Activated CD8-positive, alpha-beta memory T cell treated with anti-CD3 and anti-CD28 coated beads for 48 hours (primary cell): Measurements from ENCODE around the gene SUGCT.
A peak's percentile ranks its signal among the peaks of the same experiment; 100 is the strongest.
"Not testable (repeated sequence)": the region's sequence is repeated elsewhere in the genome, so short reads cannot be mapped to it uniquely, and the experiment has no call there.

ENCODE experiments used
- DNase-seq, 3 experiments: peaks; one replicate each; pipeline ENCODE4 v3.0.0-alpha.2; 2020; ENCODE audit warnings: low read depth in 2 of 3, low spot score in 2 of 3

SUGCT gene

GRCh38 chr7:40134428-40135316 lies at the start of gene SUGCT, which contains the start of gene MPLKIP:
SUGCT (plus strand) TSS chr7:40135005.
MPLKIP (minus strand) TSS chr7:40134622; CDS start chr7:40134567, 55 bp downstream.
- peak; percentile 71 to 80 (median 77) for DNase-seq

- no peak for DNase-seq
Measured at GRCh38 chr7:40092182-40092581, 42.6 kb upstream of the SUGCT start.

DNA sequence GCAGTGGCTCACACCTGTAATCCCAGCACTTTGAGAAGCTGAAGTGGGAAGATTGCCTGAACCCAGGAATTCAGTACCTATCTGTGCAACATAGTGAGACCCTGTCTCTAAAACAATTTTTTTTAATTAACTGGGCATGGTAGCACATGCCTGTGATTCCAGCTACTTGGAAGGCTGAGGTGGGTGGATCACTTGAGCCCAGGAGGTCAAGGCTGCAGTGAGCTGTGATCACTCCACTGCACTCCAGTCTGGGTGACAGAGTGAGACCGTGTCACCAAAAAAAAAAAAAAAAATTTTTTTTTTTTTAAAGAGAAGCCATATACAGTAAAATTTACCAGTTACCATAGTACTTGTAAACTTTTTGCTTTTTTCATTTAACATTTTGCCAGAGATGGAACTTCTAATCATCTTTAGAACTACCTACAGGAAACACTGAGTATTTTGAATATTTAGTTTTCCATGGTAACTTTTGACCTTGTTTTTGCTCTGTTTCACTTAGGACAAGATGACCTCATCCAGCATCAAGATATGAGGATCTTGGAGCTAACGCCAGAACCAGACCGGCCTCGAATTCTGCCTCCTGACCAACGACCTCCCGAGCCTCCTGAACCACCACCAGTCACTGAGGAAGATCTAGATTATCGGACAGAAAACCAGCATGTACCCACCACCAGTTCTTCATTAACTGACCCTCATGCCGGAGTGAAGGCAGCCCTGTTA lies 41.0 kb upstream of the SUGCT start:
- no peak for DNase-seq

DNA sequence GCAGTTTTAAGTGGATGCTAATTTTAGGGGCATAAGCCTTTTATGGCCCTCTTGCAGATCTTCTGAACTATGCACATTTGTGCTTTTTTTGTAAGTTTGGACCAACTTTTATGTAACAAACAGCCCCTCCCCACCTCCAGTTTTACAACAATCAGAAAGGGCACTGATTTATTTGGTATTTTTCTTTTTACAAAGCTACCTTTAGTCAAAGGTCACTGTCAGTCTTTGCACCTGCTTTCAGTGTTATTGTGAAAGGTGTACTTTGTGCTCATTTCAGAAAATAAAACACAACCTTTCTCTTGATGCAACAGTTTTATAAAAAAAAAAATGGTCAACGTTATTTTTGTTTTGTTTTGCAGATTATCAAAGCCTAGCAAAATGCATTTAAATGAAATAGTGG lies 39.6 kb upstream of the SUGCT start:
- DNase-seq, result no peak

DNA sequence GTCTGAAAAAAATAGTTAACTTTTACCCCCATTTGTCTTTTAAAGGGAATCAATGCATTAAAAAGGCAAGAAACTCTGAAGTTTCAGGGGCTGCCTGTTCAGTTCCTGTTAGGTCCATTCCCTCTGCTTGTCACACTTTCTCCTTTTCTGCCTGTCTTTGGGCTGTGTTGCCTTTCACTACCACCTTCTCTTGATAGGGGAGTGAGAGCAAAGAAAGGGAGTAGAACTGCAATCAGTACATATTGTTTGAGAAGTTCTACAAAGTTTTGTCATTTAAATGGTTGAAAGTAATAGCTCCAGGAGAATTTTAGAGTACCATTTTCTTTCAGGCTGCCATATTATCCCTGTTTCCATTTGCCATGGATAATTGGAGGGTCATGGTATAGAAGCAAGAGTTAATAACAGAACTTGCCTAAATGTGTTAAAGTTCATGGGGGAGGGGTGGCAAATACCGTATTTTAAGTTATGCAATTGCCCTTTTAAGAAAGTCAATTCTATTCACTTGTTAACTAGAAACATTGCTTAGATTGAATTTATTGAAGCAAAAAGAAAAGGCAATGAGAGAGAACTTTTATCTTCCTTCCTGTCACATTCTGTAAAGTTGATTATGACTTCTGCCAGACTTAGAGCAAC lies 39.0 kb upstream of the SUGCT start:
- DNase-seq, result no peak

DNA sequence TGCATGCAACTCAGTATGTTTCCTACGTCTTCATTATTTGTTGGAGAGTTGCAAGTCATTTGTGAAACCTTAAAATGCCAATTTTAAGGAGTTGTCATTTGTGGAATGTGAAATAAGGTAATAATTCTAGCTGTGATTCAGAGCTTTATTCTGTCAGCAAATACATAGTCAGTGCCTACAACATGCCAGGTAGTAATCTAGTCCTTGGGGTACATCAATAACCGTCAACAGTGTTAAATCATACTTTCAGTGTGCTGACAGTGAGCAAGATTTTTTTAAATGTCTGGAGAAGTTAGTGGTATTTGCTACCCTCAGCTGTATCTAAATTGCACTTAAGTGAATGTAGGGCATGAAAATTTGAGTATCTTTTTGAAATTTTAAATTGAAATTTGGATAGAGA lies 37.1 kb upstream of the SUGCT start:
- no peak for DNase-seq

- DNase-seq, result no peak
Measured at GRCh38 chr7:40098810-40099209, 36.0 kb upstream of the SUGCT start.

- no peak for DNase-seq
Measured at GRCh38 chr7:40099837-40100236, 35.0 kb upstream of the SUGCT start.

- DNase-seq, result no peak
Measured at GRCh38 chr7:40101201-40101600, 33.6 kb upstream of the SUGCT start.

DNA sequence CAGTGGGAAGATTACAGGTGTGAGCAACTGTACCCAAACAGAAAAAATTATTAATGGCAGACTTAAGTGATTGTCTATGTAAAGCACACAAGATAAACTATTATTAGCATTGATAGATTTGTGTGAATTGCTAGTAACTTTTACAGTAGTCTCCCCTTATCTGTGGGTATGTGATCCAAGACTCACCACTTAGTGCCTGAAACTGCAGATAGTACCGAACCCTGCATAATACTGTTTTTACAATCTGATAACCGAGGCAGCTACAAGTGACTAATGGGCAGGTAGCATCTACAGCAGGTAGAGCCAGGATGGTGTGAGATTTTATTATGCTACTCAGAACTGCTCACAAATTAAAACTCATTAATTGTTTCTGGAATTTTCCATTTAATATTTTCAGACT lies 31.9 kb upstream of the SUGCT start:
- DNase-seq, result no peak

DNA sequence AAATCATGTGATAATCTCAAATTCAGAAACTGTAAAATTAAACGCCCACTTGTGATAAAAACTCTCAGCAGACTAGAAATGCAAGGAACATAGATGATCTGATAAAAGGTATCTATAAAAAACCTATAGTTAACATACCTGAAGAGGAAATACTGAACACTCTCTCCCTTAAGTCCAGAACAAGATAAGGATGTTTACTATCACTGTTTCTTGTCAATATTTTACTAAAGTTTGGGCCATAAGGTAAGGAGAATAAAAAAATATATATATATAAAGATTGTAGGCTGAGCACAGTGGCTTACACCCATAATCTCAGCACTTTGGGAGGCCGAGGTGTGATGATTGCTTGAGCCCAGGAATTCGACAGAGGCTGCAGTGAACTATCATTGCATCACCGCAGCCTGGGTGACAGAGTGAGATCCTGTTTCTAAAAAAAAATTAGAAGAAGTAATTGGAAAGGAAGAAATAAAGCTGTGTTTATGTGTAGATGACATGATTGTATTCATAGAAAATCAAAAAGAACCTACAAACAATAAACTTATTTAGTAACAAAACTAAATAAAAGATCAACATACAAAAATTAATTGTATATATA lies 28.8 kb upstream of the SUGCT start:
- no peak for DNase-seq

GRCh38 chr7:40115936-40116335 lies 18.9 kb upstream of the SUGCT start:
- no peak for DNase-seq

DNA sequence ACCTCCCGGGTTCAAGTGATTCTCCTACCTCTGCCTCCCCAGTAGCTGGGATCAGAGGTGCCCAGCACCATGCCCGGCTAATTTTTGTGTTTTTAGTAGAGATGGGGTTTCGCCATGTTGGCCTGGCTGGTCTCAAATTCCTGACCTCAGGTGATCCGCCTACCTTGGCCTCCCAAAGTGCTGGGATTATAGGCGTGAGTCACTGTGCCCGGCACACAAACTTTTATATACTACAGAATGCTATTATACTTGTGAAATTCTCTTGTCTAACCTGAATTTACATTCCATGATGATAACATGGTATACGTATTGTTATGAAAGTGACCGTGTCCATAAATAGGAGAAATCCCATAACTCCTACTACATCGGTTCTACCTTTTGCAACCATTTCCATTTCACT lies 17.6 kb upstream of the SUGCT start:
- DNase-seq, result not testable (repeated sequence)

GRCh38 chr7:40118201-40118600 lies 16.6 kb upstream of the SUGCT start:
- not testable (repeated sequence) for DNase-seq

- DNase-seq, result no peak
Measured at GRCh38 chr7:40120020-40120419, 14.8 kb upstream of the SUGCT start.

DNA sequence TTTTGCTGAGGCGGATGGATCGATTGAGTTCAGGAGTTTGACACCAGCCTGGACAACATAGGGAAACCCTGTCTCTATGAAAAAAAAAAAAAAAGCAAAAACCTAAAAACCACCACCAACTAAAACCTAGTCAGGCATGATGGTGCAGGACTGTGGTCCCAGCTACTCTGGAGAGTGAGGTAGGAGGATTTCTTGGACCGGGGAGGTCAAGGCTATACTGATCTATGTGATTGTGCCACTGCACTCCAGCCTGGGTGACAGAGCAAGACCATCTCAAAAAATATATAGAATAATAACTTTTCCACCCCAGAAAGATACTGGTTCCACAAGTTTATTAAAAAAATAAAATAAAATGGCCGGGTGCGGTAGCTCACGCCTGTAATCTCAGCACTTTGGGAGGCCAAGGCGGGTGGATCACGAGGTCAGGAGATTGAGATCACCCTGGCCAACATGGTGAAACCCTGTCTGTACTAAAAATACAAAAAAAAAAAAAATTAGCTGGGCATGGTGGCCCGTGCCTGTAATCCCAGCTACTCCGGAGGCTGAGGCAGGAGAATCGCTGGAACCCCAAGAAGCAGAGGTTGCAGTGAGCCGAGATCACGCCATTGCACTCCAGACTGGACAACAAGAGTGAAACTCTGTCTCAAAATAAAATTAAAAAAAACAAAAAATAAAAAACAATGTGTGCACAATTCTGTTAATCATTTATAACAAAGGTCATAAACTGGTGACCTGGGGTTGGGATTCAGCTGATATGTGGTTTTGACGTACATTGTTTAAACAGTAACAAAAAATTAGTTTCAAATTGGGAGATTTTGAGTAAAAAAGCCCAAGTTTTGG lies 12.5 kb upstream of the SUGCT start:
- not testable (repeated sequence) for DNase-seq

GRCh38 chr7:40122940-40123254 lies 11.9 kb upstream of the SUGCT start:
- no peak for DNase-seq

GRCh38 chr7:40133561-40134427 lies 1.0 kb upstream of the SUGCT start:
- no peak for DNase-seq

DNA sequence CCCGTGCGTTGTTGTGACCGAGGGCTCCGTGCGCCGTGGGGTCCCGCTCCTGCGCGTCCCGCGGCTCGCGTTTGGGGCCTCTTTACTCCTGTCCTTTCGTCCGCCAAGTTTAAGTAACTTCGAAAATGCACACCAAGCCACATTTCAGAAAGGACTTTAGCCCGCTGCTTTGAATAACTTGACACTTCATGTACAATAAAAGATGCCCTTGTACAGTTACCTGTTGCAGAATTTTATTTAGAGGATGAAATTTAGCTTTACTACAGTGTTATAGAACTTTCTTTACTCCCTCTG lies 459 bp downstream of the SUGCT start:
- no peak for DNase-seq

DNA sequence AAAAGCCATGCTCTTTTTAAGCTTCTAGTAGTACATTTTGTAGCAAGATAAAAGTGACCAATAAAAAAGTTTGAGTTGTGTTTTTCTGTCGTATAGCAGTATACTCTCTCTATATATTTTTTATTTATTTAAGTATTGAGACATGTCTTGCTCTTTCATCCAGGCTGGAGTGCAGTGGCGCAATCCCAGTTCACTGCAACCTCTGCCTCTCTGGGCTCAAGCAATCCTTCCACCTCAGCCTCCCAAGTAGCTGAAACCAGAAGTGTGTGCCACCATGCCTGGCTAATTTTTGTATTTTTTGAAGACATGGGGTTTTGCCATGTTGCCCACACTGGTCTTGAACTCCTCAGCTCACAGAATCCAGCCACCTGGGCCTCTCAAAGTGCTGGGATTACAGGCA lies 2.8 kb downstream of the SUGCT start:
- DNase-seq, result no peak
